Measurements from ENCODE around the gene PCGF2.
"Not testable (repeated sequence)": the region's sequence is repeated elsewhere in the genome, so short reads cannot be mapped to it uniquely, and the experiment has no call there.

The PCGF2 gene

GRCh38 chr17:38748149-38748891, at the start of gene PCGF2:
PCGF2 (minus strand) TSS chr17:38748336; CDS start chr17:38740402, 7,934 bp downstream.
- DNase-seq = peak; percentile 96

GRCh38 chr17:38797828-38798227, 49.7 kb upstream of the PCGF2 start:
- DNase-seq = no peak

- DNase-seq = no peak
Measured at GRCh38 chr17:38797158-38797490, 49.0 kb upstream of the PCGF2 start.

DNA sequence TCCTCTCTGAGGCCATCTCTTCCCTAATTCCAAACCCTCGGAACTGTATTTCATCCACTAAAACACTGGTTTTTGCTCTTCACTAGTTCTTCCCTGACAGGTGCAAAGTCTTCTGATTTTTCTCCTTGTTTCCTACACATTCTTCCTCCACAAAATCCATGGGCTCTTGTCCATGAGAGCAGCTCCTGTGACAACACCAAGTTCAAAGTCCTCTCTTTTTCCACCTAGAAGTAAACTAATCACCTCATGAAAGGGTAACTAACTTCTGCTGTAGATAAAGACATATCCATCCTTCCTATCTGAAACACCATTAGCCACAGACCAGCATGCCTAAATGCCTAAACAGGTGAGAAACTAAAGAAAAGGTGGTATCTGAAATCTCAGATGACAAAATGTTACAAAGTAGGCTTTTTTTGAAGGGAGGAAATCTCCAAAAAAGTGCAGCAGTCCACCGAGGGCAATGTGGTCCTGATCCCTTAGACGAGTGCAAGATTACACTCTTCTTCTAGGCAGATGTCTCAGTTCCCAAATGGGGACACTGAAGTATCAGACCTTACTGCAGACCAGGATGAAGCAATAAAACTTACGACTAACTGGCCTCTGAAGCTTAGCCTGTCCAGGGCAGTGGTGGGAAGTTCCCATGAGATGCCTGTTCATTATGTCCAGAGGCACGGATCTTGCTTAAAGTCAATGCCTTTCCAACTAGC, 48.5 kb upstream of the PCGF2 start:
- no peak for DNase-seq

DNA sequence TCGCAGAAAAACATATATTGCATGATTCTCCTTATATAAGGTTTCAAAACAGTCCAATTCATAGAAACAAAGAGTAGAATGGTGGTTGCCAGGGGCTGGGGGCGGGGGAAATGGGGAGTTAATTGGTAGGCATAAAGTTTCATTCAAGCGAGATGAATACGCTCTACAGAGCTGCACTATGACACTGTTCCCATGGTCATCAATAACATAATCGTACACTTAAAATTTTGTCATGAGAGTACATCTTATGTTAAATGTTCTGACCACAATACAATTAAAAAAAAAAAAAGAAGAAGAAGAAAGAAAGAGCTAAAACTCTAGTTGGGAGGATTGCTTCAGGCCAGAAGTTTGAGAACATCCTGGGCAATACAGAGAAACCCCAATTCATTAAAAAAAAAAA, 46.1 kb upstream of the PCGF2 start:
- DNase-seq = no peak

GRCh38 chr17:38791162-38791561, 43.0 kb upstream of the PCGF2 start:
- DNase-seq = no peak

DNA sequence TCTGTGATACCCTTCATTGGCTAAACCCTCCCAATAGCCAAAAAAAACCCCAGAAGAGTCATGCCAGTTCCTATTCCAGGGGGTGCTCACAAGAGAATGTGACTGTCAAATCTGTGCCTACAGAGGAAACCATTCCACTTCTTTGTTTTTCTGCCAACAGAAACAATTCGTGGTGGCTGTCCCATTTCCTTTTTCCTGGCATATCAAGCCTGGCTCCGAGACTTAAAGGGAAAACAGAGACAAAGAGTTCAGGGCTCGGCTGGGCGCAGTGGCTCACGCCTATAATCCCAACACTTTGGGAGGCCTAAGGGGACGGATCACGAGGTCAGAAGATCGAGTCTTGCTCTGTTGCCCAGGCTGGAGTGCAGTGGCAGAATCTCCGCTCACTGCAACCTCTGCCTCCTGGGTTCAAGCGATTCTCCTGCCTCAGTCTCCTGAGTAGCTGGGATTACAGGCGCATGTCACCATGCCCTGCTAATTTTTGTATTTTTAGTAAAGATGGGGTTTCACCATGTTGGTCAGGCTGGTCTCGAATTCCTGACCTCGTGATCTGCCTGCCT, 42.1 kb upstream of the PCGF2 start:
- not testable (repeated sequence) for DNase-seq

DNA sequence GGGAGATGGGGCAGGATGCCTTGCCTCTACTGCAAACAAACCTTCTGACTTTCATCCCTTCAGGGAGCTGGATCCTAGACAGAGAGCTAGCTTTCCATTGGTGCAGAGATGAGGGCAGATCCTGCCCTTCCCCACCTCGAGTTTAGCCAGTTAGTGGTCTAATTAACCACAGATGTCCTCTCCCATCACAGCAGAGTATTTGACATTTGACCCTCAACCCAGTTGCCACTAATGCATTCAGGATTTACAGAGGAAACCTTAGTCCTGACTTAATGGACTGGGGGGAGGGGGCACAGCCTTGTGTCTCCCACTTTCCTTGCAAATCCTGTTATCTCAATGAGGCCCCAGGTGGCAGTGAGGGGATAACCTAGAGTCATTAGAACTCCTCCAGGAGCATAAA, 41.0 kb upstream of the PCGF2 start:
- no peak for DNase-seq

DNA sequence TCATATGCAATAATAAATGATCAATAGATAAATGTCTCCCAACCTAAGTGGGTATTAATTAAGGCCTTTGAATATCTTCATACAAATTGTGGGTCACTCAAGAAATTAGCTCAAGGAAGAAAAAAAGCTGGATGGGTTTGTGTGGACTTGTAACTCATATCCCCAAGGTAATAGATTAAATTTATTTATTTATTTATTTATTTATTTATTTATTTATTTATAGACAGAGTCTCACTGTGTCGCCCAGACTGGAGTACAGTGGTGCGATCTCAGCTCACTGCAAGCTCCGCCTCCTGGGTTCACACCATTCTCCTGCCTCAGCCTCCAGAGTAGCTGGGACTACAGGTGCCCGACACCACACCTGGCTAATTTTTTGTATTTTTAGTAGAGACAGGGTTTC, 39.9 kb upstream of the PCGF2 start:
- DNase-seq = not testable (repeated sequence)

- no peak for DNase-seq
Measured at GRCh38 chr17:38786372-38786771, 38.2 kb upstream of the PCGF2 start.

- DNase-seq = no peak
Measured at GRCh38 chr17:38783227-38783626, 35.1 kb upstream of the PCGF2 start.

DNA sequence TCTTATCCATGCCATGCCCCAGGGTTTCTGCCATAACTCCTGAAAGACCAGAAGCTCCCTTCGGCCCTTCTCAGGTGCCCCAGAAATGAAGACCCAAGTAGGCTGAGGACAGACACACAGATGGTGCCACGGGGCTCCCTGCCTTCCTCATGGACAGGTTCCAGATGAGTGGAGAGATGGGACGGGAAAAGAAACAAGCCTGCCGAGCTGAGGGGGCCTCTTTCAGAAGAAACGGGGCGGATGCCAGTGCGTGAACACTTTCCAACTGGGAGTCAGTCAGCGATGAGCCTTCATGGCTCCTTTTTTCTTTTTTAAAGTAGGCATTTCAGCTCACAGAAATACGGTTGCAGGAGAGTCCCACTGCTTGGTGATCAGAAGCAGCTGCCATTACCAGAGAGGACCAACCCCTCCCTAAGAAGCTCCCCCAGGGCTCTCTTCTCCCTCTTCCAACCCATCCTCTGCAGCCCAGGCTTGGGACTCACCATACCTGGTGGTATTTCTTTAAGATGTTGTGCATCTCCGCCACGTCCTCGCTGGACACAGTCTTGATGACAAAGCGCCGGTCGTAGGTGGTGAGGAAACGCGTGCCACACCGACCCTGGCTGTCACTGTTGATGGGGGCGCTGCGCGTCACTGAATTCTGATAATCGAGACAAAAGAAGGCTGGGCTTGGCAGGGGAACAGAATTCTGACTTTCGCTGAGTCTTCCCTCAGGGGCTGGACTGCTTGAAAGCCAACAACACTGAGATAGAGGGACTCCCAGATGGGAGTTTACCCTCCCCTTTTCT, 32.0 kb upstream of the PCGF2 start:
- DNase-seq = no peak

- no peak for DNase-seq
Measured at GRCh38 chr17:38777641-38778250, 29.6 kb upstream of the PCGF2 start.

GRCh38 chr17:38773258-38773657, 25.1 kb upstream of the PCGF2 start:
- DNase-seq = no peak

- DNase-seq = no peak
Measured at GRCh38 chr17:38768417-38768816, 20.3 kb upstream of the PCGF2 start.

DNA sequence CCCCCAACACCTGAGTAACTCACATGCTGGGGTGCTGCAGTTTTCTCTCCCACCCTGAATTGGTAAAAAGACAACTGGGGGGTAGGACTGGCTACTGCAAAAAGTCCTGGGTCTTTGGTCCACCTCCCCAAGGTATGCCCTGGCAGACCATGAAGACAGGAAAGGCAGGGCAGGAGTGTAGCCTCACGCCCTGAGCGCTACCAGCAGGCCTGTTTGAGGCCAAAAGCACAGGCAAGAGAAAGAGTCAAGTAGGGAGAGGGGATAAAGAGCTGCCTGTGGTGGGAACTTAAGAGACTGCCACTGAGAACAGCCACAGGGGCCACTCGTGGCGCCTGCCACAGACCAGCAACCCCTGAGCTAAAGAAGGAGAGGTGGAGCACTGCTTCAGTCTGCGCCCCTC, 18.2 kb upstream of the PCGF2 start:
- no peak for DNase-seq

DNA sequence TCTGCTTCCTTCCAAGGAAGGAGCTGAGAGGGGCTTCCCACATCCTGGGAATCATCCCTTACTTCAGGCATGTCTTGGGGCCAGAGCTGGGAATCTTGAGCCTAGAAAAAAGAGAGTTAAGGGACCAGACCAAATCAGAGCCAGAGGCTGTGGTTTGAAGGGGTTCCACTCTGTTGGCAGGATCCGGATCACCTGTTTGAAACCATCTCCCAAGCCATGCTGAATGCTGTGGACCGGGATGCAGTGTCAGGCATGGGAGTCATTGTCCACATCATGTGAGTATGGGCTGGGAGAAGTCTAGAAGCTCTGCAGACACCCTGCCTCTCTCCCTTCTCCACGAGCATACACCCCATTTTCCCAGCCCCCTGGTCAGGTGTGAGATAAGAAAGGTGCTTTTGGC, 14.1 kb upstream of the PCGF2 start:
- no peak for DNase-seq

DNA sequence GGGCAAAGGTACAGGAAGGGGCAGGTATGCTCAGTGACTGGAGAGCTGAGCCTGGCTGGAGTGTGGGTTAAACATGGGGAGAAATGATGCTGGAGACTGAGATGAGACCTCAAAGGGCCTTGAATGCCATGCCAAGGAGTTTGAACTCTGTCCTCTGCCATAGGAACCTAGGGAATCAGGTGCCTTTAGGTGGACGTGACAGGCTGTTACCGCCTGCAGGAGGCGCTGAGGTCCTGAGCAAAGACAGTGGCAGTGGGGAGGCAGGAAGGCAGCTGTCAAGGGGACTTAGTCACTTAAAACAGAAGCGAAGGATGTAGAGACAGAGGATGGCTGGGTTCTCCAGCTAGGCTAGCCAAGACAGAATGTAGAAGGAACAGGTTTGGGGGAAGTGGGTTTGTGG, 13.5 kb upstream of the PCGF2 start:
- peak; percentile 4 for DNase-seq

- no peak for DNase-seq
Measured at GRCh38 chr17:38753071-38753506, 5.0 kb upstream of the PCGF2 start.

GRCh38 chr17:38752308-38753070, 4.4 kb upstream of the PCGF2 start, which contains the start of gene PSMB3:
PSMB3 (plus strand) TSS chr17:38752741; CDS start chr17:38752827, 86 bp downstream.
- peak; percentile 99 for DNase-seq

- peak; percentile 87 for DNase-seq
Measured at GRCh38 chr17:38751808-38752307, 3.7 kb upstream of the PCGF2 start.

Data from NCI-H146 (cell line).